ENCODE results near the gene CEP126. TPM values are rescaled to one million over a fixed set of nuclear protein-coding genes. Genes with fewer than 3 reads are reported as not detected.
A peak's percentile ranks its signal among the peaks of the same experiment; 100 is the strongest.

The CEP126 gene
- total RNA-seq, 1 donor from 2014 or later, result 0.71 TPM

GRCh38 chr11:101909087-101909486, 5.7 kb upstream of the CEP126 start:
- no peak for TF ChIP-seq CTCF (IDR thresholded peaks at IDR 0.05; ENCODE audit: insufficient read depth, low read length, poor library complexity, severe bottlenecking)
- H3K36me3 ChIP-seq (ENCODE audit: control insufficient read depth, insufficient read depth, low read length), result no peaks in the 10 kb centered on the region

GRCh38 chr11:101912823-101913284, 2.0 kb upstream of the CEP126 start:
- Histone ChIP-seq H3K27me3 (ENCODE audit: control insufficient read depth, insufficient read depth, low read length) (no peaks in the 10 kb centered on the region), H3K4me3 (ENCODE audit: low read depth, low read length) (no peak overlapping the region), H3K36me3 (ENCODE audit: control insufficient read depth, insufficient read depth, low read length) (no peaks in the 10 kb centered on the region)
- DNase-seq (ENCODE audit: low read depth), result no peak
- TF ChIP-seq CTCF (IDR thresholded peaks at IDR 0.05; ENCODE audit: insufficient read depth, low read length, poor library complexity, severe bottlenecking), result no peak

More at GRCh38 chr11:101909087-101909486, 5.7 kb upstream of the CEP126 start:
- no peak overlapping the region for H3K4me3 ChIP-seq (ENCODE audit: low read depth, low read length)
- no peak for DNase-seq (ENCODE audit: low read depth)
- H3K27me3 ChIP-seq (ENCODE audit: control insufficient read depth, insufficient read depth, low read length), result no peaks in the 10 kb centered on the region

GRCh38 chr11:101913656-101914055, 1.2 kb upstream of the CEP126 start:
- no peaks in the 10 kb centered on the region for H3K36me3 ChIP-seq (ENCODE audit: control insufficient read depth, insufficient read depth, low read length)
- DNase-seq (ENCODE audit: low read depth), result no peak
- H3K27me3 ChIP-seq (ENCODE audit: control insufficient read depth, insufficient read depth, low read length), result no peaks in the 10 kb centered on the region
- no peak for TF ChIP-seq CTCF (IDR thresholded peaks at IDR 0.05; ENCODE audit: insufficient read depth, low read length, poor library complexity, severe bottlenecking)
- no peak overlapping the region for H3K4me3 ChIP-seq (ENCODE audit: low read depth, low read length)

GRCh38 chr11:101914341-101914737, 471 bp upstream of the CEP126 start:
- H3K36me3 ChIP-seq (ENCODE audit: control insufficient read depth, insufficient read depth, low read length), result no peaks in the 10 kb centered on the region

GRCh38 chr11:101915791-101916291, 1.0 kb downstream of the CEP126 start:
- H3K4me3 ChIP-seq (ENCODE audit: low read depth, low read length), result peak overlapping the region; percentile 60
- TF ChIP-seq CTCF (IDR thresholded peaks at IDR 0.05; ENCODE audit: insufficient read depth, low read length, poor library complexity, severe bottlenecking), result no peak
- no peak for DNase-seq (ENCODE audit: low read depth)
- no peaks in the 10 kb centered on the region for H3K36me3 ChIP-seq (ENCODE audit: control insufficient read depth, insufficient read depth, low read length)
- H3K27me3 ChIP-seq (ENCODE audit: control insufficient read depth, insufficient read depth, low read length), result no peaks in the 10 kb centered on the region

More at GRCh38 chr11:101914341-101914737, 471 bp upstream of the CEP126 start:
- no peaks in the 10 kb centered on the region for H3K27me3 ChIP-seq (ENCODE audit: control insufficient read depth, insufficient read depth, low read length)
- TF ChIP-seq CTCF (IDR thresholded peaks at IDR 0.05; ENCODE audit: insufficient read depth, low read length, poor library complexity, severe bottlenecking), result no peak
- no peak for DNase-seq (ENCODE audit: low read depth)
- peak overlapping the region; percentile 60 for H3K4me3 ChIP-seq (ENCODE audit: low read depth, low read length)

- TF ChIP-seq CTCF (IDR thresholded peaks at IDR 0.05; ENCODE audit: insufficient read depth, low read length, poor library complexity, severe bottlenecking), result no peak
- no peaks in the 10 kb centered on the region for H3K27me3 ChIP-seq (ENCODE audit: control insufficient read depth, insufficient read depth, low read length)
- H3K36me3 ChIP-seq (ENCODE audit: control insufficient read depth, insufficient read depth, low read length), result no peaks in the 10 kb centered on the region
- DNase-seq (ENCODE audit: low read depth), result no peak
- peak within 1 kb of the TSS; percentile 60 for H3K4me3 ChIP-seq (ENCODE audit: low read depth, low read length)
Observed at GRCh38 chr11:101916422-101916821, 1.6 kb downstream of the CEP126 start, which contains the start of gene ANGPTL5. TSS of gene ANGPTL5 (minus strand) at chr11:101916522. CDS start at chr11:101907909, 8,613 bp downstream.
